Lower lobe of right lung (tissue), 2 donors: ENCODE results near the gene SART1. TPM values are rescaled to one million over a fixed set of nuclear protein-coding genes. Genes with fewer than 3 reads are reported as not detected.
"Not testable (repeated sequence)": the region's sequence is repeated elsewhere in the genome, so short reads cannot be mapped to it uniquely, and the experiment has no call there.

Experiments
- ATAC-seq, 2 donors: fragments of 200-7000 bp; cut with Tn5 transposase; one replicate each; pipeline ENCODE4 v1.9.1; 2020 to 2022; ENCODE audit warnings: mild to moderate bottlenecking in 2 of 2, moderate library complexity in 2 of 2
- DNase-seq: peaks from one replicate; pipeline ENCODE4 v3.0.0-alpha.2; 2020
- H3K27ac ChIP-seq: fragments of 200-600 bp; one replicate; pipeline ENCODE4 v1.8.0; 2022
- H3K27me3 ChIP-seq: fragments of 200-600 bp; one replicate; pipeline ENCODE4 v1.8.0; 2022; ENCODE audit warnings: low read depth
- H3K36me3 ChIP-seq: fragments of 200-600 bp; one replicate; pipeline ENCODE4 v1.8.0; 2022; ENCODE audit warnings: mild to moderate bottlenecking
- H3K4me1 ChIP-seq: fragments of 200-600 bp; one replicate; pipeline ENCODE4 v1.8.0; 2022
- H3K4me3 ChIP-seq: fragments of 200-600 bp; one replicate; pipeline ENCODE4 v1.8.0; 2022; ENCODE audit warnings: mild to moderate bottlenecking
- H3K9me3 ChIP-seq: fragments of 200-600 bp; one replicate; pipeline ENCODE4 v1.8.0; 2022
- intact Hi-C: fragments of 100-400 bp; cut with DNase I; formaldehyde crosslinking; loops from one replicate; pipeline ENCODE4 v1.11.0; 2022
- total RNA-seq: library from RNA; stranded (reverse); fragmentation: NEBNext Ultra II Directional; extraction: Animal tissue kit (Norgen Biotek cat#: 25700); gene quantifications from one replicate; pipeline ENCODE4 v1.2.1, GENCODE V29; 2021
- TF ChIP-seq, protein P1 (sequence below): fragments of 200-600 bp; IDR thresholded peaks from one replicate; pipeline ENCODE4 v1.8.0; 2022; ENCODE audit warnings: antibody characterized with exemption, mild to moderate bottlenecking
- donor health status: DM: no; HTN: yes; CAD: no; lungs with severe emphysema.

Gene SART1
- total RNA-seq, 1 donor from 2014 or later = 51.0 TPM

DNA sequence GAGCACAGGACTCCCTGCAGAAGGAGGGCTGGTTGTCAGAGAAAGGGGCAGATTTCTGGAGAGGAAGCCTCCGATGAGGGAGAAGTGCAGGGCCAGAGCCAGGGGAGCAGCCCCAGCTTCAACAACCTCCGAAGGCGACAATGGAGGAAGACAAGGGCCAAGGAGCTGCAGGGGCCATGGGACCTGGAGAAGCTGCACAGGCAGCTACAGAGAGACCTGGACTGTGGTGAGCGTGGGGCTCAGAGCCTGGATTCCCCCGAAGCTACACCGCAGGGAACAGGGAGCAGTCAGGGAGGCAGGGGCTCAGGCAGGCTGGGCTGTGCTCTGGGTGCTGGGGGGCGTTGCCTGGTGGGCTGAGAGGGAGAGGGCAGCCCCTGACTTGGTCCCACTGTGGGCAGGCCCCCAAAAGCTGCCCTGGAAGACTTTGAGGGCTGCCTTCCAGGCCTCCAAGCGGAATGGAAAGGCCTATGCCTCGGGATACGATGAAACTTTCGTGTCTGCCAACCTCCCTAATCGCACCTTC, 13.9 kb upstream of the SART1 start:
- DNase-seq = no peak
- Histone ChIP-seq H3K9me3 (no peaks in the 10 kb centered on the region), H3K4me3 (no peak overlapping the region), H3K27ac (no peak overlapping the region), H3K36me3 (no peaks in the 10 kb centered on the region), H3K27me3 (no peaks in the 10 kb centered on the region), H3K4me1 (no peaks in the 10 kb centered on the region)
- TF ChIP-seq, protein P1, sequence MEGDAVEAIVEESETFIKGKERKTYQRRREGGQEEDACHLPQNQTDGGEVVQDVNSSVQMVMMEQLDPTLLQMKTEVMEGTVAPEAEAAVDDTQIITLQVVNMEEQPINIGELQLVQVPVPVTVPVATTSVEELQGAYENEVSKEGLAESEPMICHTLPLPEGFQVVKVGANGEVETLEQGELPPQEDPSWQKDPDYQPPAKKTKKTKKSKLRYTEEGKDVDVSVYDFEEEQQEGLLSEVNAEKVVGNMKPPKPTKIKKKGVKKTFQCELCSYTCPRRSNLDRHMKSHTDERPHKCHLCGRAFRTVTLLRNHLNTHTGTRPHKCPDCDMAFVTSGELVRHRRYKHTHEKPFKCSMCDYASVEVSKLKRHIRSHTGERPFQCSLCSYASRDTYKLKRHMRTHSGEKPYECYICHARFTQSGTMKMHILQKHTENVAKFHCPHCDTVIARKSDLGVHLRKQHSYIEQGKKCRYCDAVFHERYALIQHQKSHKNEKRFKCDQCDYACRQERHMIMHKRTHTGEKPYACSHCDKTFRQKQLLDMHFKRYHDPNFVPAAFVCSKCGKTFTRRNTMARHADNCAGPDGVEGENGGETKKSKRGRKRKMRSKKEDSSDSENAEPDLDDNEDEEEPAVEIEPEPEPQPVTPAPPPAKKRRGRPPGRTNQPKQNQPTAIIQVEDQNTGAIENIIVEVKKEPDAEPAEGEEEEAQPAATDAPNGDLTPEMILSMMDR = no peak
- intact Hi-C loops = no loop called here
- ATAC-seq = peak in 1 of 2 donors; percentile 38

DNA sequence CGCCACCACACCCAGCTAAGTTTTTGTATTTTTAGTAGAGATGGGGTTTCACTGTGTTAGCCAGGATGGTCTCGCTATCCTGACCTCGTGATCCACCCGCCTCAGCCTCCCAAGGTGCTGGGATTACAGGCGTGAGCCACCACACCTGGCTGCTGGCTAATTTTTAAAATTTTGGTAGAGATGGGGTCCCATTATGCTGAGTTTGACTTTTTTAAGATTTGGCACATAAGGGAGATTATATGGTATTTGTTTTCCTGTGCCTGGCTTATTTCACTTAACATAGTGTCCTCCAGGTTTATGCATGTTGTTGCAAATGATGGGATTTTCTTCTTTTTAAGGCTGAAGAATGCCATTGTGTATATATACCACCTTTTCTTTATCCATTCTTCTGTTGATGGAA, 10.8 kb upstream of the SART1 start:
- intact Hi-C loops, H3K27ac ChIP-seq, H3K36me3 ChIP-seq, H3K27me3 ChIP-seq, ATAC-seq, H3K4me3 ChIP-seq, H3K9me3 ChIP-seq, H3K4me1 ChIP-seq, DNase-seq: not testable (repeated sequence)

DNA sequence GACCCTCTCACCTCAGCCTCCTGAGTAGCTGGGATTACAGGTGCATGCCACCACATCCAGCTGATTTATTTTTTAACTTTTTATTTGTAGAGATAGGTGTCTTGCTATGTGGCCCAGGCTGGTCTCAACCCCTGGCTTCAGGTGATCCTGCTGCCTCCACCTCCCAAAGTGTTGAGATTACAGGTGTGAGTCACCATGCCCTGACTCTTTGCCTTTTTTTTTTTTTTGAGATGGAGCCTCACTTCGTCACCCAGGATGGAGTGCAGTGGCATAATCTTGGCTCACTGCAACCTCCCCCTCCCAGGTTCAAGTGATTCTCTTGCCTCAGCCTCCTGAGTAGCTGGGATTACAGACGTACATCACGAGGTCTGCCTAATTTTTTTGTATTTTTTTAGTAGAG, 9.9 kb upstream of the SART1 start:
- H3K4me3 ChIP-seq, ATAC-seq, intact Hi-C loops, H3K27ac ChIP-seq, DNase-seq, H3K27me3 ChIP-seq, H3K4me1 ChIP-seq, H3K36me3 ChIP-seq, H3K9me3 ChIP-seq: not testable (repeated sequence)

DNA sequence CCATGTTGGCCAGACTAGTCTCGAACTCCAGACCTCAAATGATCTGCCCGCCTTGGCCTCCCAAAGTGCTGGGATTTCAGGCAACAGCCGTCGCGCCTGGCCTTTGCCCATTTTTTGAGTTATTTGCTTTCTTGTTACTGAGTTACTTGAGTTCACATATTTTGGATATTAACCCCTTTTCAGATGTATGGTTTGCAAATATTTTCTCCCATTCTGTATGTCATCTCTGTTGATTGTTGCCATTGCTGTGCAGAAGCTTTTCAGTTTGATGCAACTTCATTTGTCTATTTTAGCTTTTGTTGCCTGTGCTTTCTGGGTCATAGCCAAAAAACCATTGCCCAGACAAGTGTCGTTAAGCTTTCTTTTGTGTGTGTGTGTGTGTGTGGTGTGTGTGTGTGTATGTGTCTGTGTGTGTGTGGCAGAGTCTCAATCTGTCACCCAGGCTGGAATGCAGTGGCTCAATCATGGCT, 9.4 kb upstream of the SART1 start:
- TF ChIP-seq, protein P1 = no peak
- no peak for DNase-seq
- H3K27ac ChIP-seq = no peak overlapping the region

DNA sequence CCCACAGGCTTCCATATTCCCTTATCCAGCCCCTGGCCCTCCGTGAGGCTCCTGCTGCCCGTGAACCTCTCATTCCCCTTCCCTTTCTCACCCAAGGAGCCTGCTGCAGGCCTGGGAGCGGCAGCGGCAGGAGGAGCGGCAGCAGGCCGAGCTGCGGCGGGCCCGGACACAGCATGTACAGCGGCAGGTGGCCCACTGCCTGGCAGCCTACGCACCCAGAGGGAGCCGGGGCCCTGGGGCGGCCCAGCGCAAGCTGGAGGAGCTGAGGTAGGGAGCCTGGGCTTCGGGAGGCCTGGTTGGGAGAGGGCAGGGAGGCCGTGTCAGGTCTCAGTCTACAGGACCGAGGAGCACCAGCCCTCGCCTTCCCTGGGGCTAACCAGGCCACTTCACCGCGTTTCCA, 8.1 kb upstream of the SART1 start:
- no peaks in the 10 kb centered on the region for H3K36me3 ChIP-seq
- intact Hi-C loops = no loop called here
- DNase-seq (no peak), ATAC-seq (peak in 1 of 2 donors; percentile 29)
- peaks cover 6% of the 10 kb centered on the region for H3K27me3 ChIP-seq
- H3K27ac ChIP-seq = no peak overlapping the region
- H3K4me1 ChIP-seq = no peaks in the 10 kb centered on the region
- H3K4me3 ChIP-seq = no peak overlapping the region
- TF ChIP-seq, protein P1 = no peak
- no peaks in the 10 kb centered on the region for H3K9me3 ChIP-seq

More for the DNA sequence above, 9.4 kb upstream of the SART1 start:
- H3K36me3 ChIP-seq = no peaks in the 10 kb centered on the region
- peaks cover 6% of the 10 kb centered on the region for H3K27me3 ChIP-seq
- no peaks in the 10 kb centered on the region for H3K9me3 ChIP-seq
- no peak overlapping the region for H3K4me3 ChIP-seq
- intact Hi-C loops = no loop called here
- H3K4me1 ChIP-seq = no peaks in the 10 kb centered on the region
- no peak for ATAC-seq

DNA sequence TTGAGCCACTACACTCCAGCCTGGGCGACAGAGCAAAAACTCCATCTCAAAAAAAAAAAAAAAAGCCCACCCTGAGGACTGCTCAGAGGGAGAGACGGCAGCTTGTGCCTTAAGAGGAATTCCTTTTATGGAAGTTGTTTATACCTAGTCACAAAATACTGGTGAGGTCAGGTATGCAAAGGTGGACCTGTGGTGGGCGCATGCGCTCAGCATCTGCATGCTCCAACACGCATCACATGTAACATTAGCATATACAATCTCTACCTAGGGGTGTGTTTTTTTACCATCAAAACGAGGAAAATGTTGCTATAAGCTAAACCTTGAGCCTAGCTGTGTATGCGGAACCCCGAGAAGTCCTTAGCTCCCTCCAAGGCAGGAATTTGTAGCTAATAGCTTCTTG, 6.8 kb upstream of the SART1 start:
- Histone ChIP-seq H3K9me3 (no peaks in the 10 kb centered on the region), H3K27me3 (peaks cover 6% of the 10 kb centered on the region), H3K4me1 (no peaks in the 10 kb centered on the region), H3K4me3 (no peak overlapping the region), H3K27ac (no peak overlapping the region), H3K36me3 (no peaks in the 10 kb centered on the region)
- ATAC-seq (no peak), DNase-seq (no peak)
- intact Hi-C loops = no loop called here
- TF ChIP-seq, protein P1 = no peak
